HFF-Myc (cell line): ENCODE measurements around the gene THOC1.
"Not testable (repeated sequence)": the region's sequence is repeated elsewhere in the genome, so short reads cannot be mapped to it uniquely, and the experiment has no call there.

Experiments used
- DNase-seq: peaks from one replicate; pipeline ENCODE4 v3.0.0-alpha.2; 2011; ENCODE audit warnings: low read depth; ENCODE audit errors: extremely low read depth
- H3K4me3 ChIP-seq: replicated peaks from 2 replicates; pipeline ENCODE4 v1.5.1; 2011; ENCODE audit warnings: low read depth, mild to moderate bottlenecking, control low read depth, low read length
- TF ChIP-seq, protein P1 (sequence below): IDR thresholded peaks from 2 replicates; pipeline ENCODE4 v1.5.1; 2012; ENCODE audit warnings: mild to moderate bottlenecking, low read depth, low read length, control low read depth; ENCODE audit errors: missing control alignments

Gene THOC1

DNA sequence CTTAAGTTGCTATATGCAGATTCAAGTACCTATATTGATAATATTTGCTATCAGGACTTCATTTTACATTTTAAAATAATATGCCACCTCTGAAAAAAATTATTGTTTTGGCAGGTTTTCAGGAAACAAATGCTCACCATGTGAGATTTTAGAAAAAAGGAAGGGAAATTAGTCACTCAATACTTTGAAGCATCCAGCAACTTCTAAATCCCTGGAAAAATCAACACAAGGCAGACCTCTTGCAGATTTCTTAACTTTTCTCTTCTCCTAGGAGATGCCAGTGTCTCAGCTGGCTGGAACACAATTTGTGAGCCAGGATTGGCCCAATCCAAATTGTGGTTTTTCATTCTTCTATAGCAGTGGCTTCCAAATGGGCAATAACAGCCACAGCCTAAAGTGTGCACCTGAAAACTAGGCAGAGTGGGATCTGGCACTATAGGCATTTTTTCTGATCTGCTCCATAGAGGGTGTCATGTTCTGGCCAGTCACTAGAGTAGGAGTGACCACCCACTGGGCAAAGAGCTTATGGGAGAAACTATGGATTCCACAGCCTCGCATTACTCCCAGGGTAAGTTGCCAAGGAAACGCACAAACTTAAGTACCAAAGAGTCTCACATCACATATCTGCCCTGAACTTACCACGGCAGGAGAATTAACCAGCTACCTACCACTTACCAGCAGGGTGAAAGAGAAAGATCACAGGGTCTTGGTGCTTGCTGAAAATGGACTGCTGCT lies 28.1 kb upstream of the THOC1 start:
- DNase-seq: no peak
- H3K4me3 ChIP-seq: no peak overlapping the region
- TF ChIP-seq, protein P1, sequence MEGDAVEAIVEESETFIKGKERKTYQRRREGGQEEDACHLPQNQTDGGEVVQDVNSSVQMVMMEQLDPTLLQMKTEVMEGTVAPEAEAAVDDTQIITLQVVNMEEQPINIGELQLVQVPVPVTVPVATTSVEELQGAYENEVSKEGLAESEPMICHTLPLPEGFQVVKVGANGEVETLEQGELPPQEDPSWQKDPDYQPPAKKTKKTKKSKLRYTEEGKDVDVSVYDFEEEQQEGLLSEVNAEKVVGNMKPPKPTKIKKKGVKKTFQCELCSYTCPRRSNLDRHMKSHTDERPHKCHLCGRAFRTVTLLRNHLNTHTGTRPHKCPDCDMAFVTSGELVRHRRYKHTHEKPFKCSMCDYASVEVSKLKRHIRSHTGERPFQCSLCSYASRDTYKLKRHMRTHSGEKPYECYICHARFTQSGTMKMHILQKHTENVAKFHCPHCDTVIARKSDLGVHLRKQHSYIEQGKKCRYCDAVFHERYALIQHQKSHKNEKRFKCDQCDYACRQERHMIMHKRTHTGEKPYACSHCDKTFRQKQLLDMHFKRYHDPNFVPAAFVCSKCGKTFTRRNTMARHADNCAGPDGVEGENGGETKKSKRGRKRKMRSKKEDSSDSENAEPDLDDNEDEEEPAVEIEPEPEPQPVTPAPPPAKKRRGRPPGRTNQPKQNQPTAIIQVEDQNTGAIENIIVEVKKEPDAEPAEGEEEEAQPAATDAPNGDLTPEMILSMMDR: no peak

DNA sequence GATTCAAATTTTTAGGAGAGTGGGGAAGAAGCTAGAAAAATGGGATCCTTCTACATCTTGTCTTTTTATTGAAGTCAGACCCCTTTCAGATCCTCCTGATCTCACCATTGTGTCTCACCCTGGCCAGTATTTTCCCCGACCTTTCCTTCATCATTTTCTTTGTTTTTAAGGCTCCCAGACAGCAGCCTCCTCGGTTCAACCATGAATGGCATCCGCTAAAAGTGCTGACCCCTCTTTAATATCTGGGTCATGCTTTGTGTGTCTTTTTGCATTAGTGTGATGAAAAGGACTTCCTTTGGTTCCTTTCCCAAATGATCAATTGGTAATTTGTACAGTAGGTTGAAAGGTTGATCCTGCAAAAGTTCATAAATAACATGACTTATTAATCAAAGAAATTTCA lies 26.7 kb upstream of the THOC1 start:
- no peak for DNase-seq
- H3K4me3 ChIP-seq: no peak overlapping the region
- TF ChIP-seq, protein P1: no peak

DNA sequence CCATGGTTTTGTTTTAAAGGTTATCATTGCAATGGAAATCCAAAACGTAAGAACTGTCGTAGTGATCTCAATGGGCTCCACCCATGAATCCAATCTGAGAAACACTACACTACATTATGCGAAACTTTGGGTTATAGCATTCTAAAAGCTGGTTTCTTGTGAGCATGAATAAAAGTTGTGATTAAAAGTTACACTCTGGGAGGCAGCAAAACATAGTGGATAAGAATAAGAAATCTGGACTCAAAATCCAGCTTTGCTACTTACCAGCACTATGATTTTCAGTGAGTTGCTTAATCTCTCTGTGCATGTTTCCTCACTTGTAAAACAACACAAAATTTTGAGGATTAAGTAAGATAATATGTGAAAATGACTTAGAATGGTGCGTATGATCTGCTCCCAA lies 25.7 kb upstream of the THOC1 start:
- TF ChIP-seq, protein P1: peak; percentile 1
- no peak for DNase-seq
- no peak overlapping the region for H3K4me3 ChIP-seq

DNA sequence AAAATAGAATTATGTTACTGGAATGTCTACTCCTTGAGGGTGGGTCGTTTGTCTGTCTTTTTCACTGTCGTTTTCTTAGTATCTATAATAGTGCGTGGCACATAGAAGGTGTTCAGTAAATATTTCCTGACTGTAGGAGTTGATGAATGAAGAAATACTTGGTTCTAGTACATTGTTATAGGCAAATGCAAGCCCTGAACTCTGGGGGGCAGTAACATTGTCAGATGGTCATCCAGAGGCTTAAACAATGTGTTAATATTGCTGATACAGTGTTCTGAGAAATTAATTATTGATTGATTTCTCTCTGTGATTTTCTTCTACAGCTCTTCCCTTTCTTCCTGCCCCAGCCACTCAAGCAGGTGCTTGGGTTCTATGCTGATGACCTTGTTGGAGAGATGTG lies 24.4 kb upstream of the THOC1 start:
- TF ChIP-seq, protein P1: no peak
- no peak for DNase-seq
- H3K4me3 ChIP-seq: no peak overlapping the region

DNA sequence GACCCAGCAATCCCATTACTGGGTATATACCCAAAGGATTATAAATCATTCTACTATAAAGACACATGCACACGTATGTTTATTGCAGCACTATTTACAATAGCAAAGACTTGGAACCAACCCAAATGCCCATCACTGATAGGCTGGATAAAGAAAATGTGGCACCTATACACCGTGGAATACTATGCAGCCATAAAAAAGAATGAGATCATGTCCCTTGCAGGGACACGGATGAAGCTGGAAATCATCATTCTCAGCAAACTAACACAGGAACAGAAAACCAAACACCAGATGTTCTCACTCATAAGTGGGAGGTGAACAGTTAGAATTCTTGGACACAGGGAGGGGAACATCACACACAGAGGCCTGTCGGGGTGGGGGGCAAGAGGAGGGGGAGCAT lies 22.1 kb upstream of the THOC1 start:
- not testable (repeated sequence) for H3K4me3 ChIP-seq

DNA sequence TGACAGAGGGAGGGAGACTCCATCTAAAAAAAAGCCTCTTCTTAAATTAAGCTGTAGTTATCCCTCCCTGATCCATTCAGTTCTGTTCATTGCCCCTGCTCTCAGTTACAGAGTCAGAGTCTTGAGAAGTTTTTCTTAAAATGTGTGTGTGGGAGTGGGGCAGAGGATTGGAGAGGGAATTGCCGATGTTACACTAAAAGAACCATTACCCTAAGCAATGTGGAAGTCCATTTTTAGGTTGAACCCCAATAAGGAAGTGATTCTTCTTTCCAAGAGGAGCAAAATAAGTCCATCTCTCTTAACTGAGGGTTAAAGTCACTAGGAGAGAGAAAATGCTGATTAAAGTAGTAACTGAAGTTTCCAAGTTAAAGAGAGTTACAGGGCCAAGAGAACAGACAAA lies 21.2 kb upstream of the THOC1 start:
- H3K4me3 ChIP-seq: no peak overlapping the region
- TF ChIP-seq, protein P1: no peak
- no peak for DNase-seq

More for the DNA sequence above, 22.1 kb upstream of the THOC1 start:
- not testable (repeated sequence) for DNase-seq

DNA sequence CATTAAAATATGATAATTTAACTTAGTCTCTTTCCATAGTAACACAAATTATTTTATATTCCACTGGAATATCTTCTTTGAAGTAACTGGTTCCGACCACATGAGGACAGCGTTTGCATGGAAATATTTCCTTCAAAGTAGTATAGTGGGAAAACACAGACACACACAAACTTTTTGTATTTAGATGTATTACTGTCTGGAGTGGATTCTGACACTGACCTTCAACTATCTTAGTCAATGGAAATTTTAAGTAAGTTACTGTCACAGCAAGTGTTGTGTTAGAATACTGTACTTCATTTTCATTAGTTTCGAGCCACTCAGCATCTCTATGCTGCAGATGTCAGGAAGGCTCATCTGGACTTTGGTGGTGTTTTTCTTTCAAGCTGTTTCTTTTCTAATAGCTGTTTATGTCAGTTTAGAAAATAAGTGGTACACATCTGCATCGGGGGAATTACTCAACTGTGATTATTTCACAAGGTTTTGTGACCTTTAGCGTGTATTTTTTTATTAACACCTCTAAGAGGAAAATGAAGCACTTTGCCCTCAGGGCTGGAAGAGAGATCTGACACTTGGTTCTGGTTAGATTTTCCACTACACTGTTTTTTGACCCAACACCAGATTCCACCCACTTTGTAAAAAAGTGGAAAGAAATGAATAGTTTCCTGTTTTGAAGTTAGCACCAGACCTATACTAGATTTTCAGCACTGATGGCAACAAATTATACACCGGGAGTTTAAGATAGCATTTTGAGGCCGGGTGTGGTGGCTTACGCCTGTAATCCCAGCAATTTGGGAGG lies 18.9 kb upstream of the THOC1 start:
- DNase-seq: no peak
- no peak overlapping the region for H3K4me3 ChIP-seq
- TF ChIP-seq, protein P1: peak; percentile 50
